ENCODE results near the gene VPS37C.

DNA sequence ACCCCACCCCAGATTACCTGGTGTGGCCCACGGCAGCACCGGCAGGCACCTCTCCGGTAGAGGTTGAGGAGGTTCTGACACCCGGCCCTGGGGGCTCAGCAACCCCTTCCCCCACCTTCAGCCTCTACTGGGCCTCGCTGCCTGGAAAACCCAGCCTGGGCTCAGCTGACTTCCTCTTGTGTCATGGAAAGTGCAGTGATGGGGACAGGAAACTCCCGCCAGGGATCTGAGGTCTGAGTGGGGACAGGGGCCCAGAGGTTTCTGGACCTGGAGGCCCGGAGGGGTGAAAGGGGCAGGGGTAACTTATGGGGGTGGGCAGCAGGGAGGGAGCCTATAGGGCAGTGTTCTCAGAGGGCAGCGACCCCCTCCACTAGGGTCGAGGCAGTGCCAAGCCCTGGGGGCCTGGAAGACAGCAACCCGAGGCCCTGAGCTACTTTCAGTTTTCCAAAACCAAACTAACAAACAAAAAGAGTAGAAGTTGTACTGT, 68.9 kb downstream of the VPS37C start:
- TF ChIP-seq, protein P1, sequence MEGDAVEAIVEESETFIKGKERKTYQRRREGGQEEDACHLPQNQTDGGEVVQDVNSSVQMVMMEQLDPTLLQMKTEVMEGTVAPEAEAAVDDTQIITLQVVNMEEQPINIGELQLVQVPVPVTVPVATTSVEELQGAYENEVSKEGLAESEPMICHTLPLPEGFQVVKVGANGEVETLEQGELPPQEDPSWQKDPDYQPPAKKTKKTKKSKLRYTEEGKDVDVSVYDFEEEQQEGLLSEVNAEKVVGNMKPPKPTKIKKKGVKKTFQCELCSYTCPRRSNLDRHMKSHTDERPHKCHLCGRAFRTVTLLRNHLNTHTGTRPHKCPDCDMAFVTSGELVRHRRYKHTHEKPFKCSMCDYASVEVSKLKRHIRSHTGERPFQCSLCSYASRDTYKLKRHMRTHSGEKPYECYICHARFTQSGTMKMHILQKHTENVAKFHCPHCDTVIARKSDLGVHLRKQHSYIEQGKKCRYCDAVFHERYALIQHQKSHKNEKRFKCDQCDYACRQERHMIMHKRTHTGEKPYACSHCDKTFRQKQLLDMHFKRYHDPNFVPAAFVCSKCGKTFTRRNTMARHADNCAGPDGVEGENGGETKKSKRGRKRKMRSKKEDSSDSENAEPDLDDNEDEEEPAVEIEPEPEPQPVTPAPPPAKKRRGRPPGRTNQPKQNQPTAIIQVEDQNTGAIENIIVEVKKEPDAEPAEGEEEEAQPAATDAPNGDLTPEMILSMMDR (IDR thresholded peaks at IDR 0.05) = no peak
- no peak for TF ChIP-seq POLR2A (IDR thresholded peaks at IDR 0.05)

Measured in body of pancreas (tissue), 4 donors.